22Rv1 (cell line): ENCODE results near the gene SLC1A2.

Experiments used
- ZFX ChIP-seq: fragments of 450-650 bp; IDR thresholded peaks from 2 replicates; pipeline ENCODE4 v1.6.1; 2017; ENCODE audit warnings: antibody characterized with exemption, borderline replicate concordance
- TF ChIP-seq, protein P1 (sequence below): fragments of 450-650 bp; IDR thresholded peaks from 2 replicates; pipeline ENCODE4 v1.5.1; 2017; ENCODE audit warnings: mild to moderate bottlenecking

- TF ChIP-seq, protein P1, sequence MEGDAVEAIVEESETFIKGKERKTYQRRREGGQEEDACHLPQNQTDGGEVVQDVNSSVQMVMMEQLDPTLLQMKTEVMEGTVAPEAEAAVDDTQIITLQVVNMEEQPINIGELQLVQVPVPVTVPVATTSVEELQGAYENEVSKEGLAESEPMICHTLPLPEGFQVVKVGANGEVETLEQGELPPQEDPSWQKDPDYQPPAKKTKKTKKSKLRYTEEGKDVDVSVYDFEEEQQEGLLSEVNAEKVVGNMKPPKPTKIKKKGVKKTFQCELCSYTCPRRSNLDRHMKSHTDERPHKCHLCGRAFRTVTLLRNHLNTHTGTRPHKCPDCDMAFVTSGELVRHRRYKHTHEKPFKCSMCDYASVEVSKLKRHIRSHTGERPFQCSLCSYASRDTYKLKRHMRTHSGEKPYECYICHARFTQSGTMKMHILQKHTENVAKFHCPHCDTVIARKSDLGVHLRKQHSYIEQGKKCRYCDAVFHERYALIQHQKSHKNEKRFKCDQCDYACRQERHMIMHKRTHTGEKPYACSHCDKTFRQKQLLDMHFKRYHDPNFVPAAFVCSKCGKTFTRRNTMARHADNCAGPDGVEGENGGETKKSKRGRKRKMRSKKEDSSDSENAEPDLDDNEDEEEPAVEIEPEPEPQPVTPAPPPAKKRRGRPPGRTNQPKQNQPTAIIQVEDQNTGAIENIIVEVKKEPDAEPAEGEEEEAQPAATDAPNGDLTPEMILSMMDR, result no peak
- TF ChIP-seq ZFX, result no peak
Measured at GRCh38 chr11:35459489-35459888, 40.1 kb upstream of the SLC1A2 start.
